Dedifferentiated amniotic fluid mesenchymal stem cell (primary cell): ENCODE measurements around the gene UBE2L5.

Source experiments
- DNase-seq: peaks from one replicate; pipeline ENCODE4 v3.0.0-alpha.2; 2016; ENCODE audit errors: extremely low spot score

UBE2L5 gene

GRCh38 chr13:30422054-30422839 is at the start of gene UBE2L5:
Gene UBE2L5, plus strand, starts transcription at chr13:30422493. Its CDS starts 5,498 bp downstream, at chr13:30427991.
- DNase-seq = peak; percentile 49

GRCh38 chr13:30373727-30374126 is 48.6 kb upstream of the UBE2L5 start:
- no peak for DNase-seq

- DNase-seq = no peak
These were observed 46.9 kb upstream of the UBE2L5 start for GRCh38 chr13:30375265-30375835.

GRCh38 chr13:30376426-30377311 is 45.6 kb upstream of the UBE2L5 start:
- DNase-seq = no peak

- no peak for DNase-seq
These were observed 45.0 kb upstream of the UBE2L5 start for GRCh38 chr13:30377312-30377685.

- no peak for DNase-seq
These were observed 44.1 kb upstream of the UBE2L5 start for GRCh38 chr13:30378191-30378590.

GRCh38 chr13:30381049-30381448 is 41.2 kb upstream of the UBE2L5 start:
- DNase-seq = no peak

GRCh38 chr13:30382836-30383525 is 39.3 kb upstream of the UBE2L5 start:
- DNase-seq = no peak

- DNase-seq = no peak
These were observed 33.6 kb upstream of the UBE2L5 start for GRCh38 chr13:30388406-30389283.

- DNase-seq = no peak
These were observed 30.2 kb upstream of the UBE2L5 start for GRCh38 chr13:30391956-30392680.

GRCh38 chr13:30392681-30393045 is 29.6 kb upstream of the UBE2L5 start:
- DNase-seq = no peak

- no peak for DNase-seq
These were observed 27.5 kb upstream of the UBE2L5 start for GRCh38 chr13:30394751-30395191.

GRCh38 chr13:30395192-30396158 is 26.8 kb upstream of the UBE2L5 start:
- DNase-seq = peak; percentile 90

- no peak for DNase-seq
These were observed 25.7 kb upstream of the UBE2L5 start for GRCh38 chr13:30396434-30397075.

GRCh38 chr13:30398601-30399072 is 23.7 kb upstream of the UBE2L5 start:
- no peak for DNase-seq

- DNase-seq = no peak
These were observed 21.9 kb upstream of the UBE2L5 start for GRCh38 chr13:30400376-30400775.

- DNase-seq = no peak
These were observed 20.9 kb upstream of the UBE2L5 start for GRCh38 chr13:30401347-30401746.

GRCh38 chr13:30403456-30403855 is 18.8 kb upstream of the UBE2L5 start:
- DNase-seq = no peak
